RWPE2 (cell line): ENCODE data around the gene LRP8.

ENCODE experiments used
- ATAC-seq: fragments of 200-7000 bp; cut with Tn5 transposase; 3 replicates; pipeline ENCODE4 v1.9.1; 2021; ENCODE audit warnings: low read depth
- DNase-seq: peaks from one replicate; pipeline ENCODE4 v3.0.0-alpha.2; 2020; ENCODE audit warnings: low spot score
- H3K27ac ChIP-seq: fragments of 450-650 bp; 2 replicates; pipeline ENCODE4 v1.5.1; 2017; ENCODE audit warnings: mild to moderate bottlenecking; ENCODE audit not compliant: poor library complexity, severe bottlenecking
- H3K27me3 ChIP-seq: fragments of 250-450 bp; sonication (Bioruptor Pico); 2 replicates; pipeline ENCODE4 v1.5.1; 2021; ENCODE audit warnings: mild to moderate bottlenecking, moderate library complexity; ENCODE audit not compliant: insufficient read depth, poor library complexity, severe bottlenecking
- H3K36me3 ChIP-seq: fragments of 250-450 bp; sonication (Bioruptor Pico); 2 replicates; pipeline ENCODE4 v1.5.1; 2020; ENCODE audit warnings: low read depth, mild to moderate bottlenecking, moderate library complexity
- H3K4me1 ChIP-seq: fragments of 250-450 bp; sonication (Bioruptor Pico); 2 replicates; pipeline ENCODE4 v1.5.1; 2021; ENCODE audit warnings: mild to moderate bottlenecking, moderate library complexity; ENCODE audit not compliant: insufficient read depth, poor library complexity, severe bottlenecking
- H3K4me3 ChIP-seq: fragments of 250-450 bp; sonication (Bioruptor Pico); 2 replicates; pipeline ENCODE4 v1.5.1; 2021; ENCODE audit warnings: mild to moderate bottlenecking, moderate library complexity; ENCODE audit not compliant: severe bottlenecking
- H3K9me3 ChIP-seq: fragments of 250-450 bp; sonication (Bioruptor Pico); 2 replicates; pipeline ENCODE4 v1.5.1; 2021; ENCODE audit warnings: mild to moderate bottlenecking, moderate library complexity; ENCODE audit not compliant: severe bottlenecking
- TF ChIP-seq, protein P1 (sequence below): fragments of 450-650 bp; IDR thresholded peaks from one replicate; pipeline ENCODE4 v1.5.1; 2017; ENCODE audit warnings: mild to moderate bottlenecking, moderate library complexity; ENCODE audit not compliant: poor library complexity, severe bottlenecking

The LRP8 gene

DNA sequence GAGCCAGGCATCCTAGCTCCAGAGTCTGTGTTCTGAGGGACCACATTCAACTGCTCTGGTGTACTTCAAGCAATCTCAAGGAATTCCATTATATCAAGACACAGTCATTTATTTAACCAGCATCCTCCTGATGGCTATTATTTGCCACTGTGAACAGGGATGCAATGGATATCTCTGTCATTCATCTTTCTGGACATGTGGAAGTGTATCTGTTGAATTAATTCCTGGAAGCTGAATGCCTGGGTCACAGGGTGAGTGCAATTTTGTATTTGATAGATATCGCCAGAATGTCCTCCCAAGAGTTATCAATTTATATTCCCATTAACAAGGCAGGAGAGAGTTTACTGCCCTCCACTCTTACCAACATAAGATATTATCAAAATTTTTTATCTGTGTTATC lies 24.7 kb upstream of the LRP8 start:
- H3K4me1 ChIP-seq, result no peaks in the 10 kb centered on the region
- H3K4me3 ChIP-seq, result no peak overlapping the region
- no peaks in the 10 kb centered on the region for H3K27me3 ChIP-seq
- no peaks in the 10 kb centered on the region for H3K36me3 ChIP-seq
- H3K27ac ChIP-seq, result no peak overlapping the region
- TF ChIP-seq, protein P1, sequence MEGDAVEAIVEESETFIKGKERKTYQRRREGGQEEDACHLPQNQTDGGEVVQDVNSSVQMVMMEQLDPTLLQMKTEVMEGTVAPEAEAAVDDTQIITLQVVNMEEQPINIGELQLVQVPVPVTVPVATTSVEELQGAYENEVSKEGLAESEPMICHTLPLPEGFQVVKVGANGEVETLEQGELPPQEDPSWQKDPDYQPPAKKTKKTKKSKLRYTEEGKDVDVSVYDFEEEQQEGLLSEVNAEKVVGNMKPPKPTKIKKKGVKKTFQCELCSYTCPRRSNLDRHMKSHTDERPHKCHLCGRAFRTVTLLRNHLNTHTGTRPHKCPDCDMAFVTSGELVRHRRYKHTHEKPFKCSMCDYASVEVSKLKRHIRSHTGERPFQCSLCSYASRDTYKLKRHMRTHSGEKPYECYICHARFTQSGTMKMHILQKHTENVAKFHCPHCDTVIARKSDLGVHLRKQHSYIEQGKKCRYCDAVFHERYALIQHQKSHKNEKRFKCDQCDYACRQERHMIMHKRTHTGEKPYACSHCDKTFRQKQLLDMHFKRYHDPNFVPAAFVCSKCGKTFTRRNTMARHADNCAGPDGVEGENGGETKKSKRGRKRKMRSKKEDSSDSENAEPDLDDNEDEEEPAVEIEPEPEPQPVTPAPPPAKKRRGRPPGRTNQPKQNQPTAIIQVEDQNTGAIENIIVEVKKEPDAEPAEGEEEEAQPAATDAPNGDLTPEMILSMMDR, result no peak
- no peak for DNase-seq
- no peak for ATAC-seq
- H3K9me3 ChIP-seq, result no peaks in the 10 kb centered on the region

DNA sequence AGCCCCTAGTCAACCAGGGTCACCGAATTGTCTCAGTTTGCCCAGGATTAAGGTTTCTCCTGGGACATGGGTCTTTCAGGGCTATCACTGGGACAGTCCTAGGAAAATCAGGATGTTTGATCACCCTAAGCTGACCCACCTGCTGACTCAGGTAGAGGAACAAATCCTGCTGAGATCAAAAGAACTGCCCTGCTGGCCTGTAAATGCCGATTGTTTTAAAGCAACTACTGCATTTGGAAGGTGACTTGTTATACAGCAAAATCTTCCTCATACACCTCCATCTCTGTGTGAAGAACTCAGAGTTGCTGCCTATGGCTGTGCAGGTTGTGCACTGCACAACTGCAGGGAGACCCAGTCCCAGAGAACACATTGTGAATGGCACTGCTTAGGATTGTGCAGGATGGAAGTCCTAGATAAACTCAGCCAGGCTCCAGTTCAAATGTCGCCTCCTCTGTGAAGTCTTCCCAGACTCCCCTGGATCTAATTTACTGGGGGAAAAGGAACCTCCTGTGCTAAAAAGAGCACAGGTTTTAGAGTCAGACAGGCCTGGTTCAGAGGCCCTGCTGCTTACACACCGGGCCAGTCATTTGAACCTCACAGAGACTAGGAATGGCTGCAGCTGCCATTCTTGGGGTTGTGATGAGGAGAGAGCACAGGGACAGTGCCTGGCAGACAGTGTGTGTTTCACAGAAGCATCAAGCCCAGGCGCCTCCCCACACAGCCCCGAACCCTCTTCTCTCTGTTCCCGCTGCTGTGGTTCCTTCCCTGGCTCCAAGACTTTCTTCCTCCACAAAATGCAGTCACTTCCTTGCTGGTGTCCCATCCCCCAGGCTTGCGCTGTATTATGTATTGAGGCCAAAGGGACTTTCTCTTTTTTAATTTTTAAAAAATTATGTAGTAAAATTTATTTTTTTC lies 23.2 kb upstream of the LRP8 start:
- H3K4me3 ChIP-seq, result no peak overlapping the region
- ATAC-seq (no peak), DNase-seq (peak; percentile 32)
- H3K27me3 ChIP-seq, result no peaks in the 10 kb centered on the region
- H3K36me3 ChIP-seq, result no peaks in the 10 kb centered on the region
- no peaks in the 10 kb centered on the region for H3K9me3 ChIP-seq
- no peaks in the 10 kb centered on the region for H3K4me1 ChIP-seq
- no peak overlapping the region for H3K27ac ChIP-seq
- TF ChIP-seq, protein P1, result no peak

DNA sequence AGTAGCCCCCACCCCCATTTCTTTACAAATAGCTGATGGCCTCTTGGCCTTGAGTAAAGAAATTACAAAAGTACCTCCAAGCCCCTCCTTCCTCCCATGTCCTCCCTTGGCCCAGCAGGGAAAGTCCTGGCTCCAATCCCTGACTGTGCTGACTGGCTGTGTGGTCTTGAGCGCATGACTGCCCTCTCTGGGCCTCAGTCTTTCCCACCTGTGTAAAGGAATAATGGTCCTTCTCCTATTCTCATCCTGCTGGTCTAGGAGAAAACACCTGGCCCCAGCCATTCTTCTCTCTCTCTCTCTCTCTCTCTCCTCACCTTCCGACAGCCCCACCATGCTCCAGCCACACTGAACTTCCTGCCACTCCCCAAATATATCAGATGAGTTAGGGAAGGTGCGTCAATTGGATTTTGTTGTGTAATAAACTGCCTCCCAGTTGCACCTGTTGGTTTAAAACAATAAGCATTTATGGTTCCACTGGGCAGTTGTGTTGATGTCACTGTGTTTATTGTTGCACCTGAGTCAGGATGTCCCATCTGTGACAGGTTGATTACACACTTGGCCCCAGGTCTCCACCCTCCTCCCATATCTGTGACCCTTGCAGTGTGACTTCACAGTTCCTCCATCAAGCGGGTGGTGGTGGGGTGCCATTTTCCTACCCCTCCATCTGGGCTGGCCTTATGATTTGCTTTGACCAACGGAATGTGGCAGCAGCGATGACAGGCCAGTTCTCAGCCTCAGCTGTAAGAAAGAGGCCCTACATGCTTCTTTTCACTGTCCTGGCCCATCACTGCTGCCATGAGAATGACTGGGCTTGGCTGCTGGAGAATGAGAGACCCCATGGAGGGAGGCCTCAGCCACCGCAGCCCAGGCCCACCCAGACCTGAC lies 22.3 kb upstream of the LRP8 start:
- ATAC-seq, result no peak

DNA sequence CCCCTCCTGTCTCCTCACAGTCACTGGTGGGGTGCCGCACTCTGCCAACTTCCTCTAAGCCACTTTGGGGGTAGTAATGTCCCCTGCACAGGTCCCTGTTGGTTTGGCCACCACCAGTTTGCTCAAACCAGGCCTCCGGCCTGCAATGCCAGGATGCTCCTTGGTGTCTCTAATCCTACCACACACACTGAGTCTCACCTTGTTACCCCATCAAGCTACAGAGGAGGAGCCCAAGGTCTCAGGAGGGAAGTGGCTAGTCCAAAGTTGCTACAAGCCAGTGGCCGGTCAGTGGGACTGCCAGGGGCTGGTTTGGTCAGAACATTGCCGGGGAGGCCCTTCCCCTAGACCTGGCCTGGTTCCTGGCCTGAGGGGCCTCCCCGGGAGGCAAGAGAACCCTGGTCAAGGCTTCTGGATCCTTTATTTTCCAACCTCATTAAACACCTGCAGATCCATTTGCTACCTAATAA lies 21.5 kb upstream of the LRP8 start:
- no peak for ATAC-seq
- DNase-seq, result peak; percentile 35
- H3K4me3 ChIP-seq, result no peak overlapping the region

More for the DNA sequence above, 22.3 kb upstream of the LRP8 start:
- TF ChIP-seq, protein P1, result no peak
- Histone ChIP-seq H3K27me3 (no peaks in the 10 kb centered on the region), H3K4me1 (no peaks in the 10 kb centered on the region), H3K27ac (no peak overlapping the region), H3K36me3 (no peaks in the 10 kb centered on the region), H3K9me3 (no peaks in the 10 kb centered on the region), H3K4me3 (no peak overlapping the region)
- DNase-seq, result peak; percentile 11

More for the DNA sequence above, 21.5 kb upstream of the LRP8 start:
- Histone ChIP-seq H3K9me3 (no peaks in the 10 kb centered on the region), H3K27ac (no peak overlapping the region), H3K4me1 (no peaks in the 10 kb centered on the region), H3K27me3 (no peaks in the 10 kb centered on the region), H3K36me3 (no peaks in the 10 kb centered on the region)
- TF ChIP-seq, protein P1, result no peak
